GM12875 (cell line): ENCODE measurements around the gene RCL1.

Source experiments
- H3K4me3 ChIP-seq: one replicate; pipeline ENCODE4 v1.5.1; 2011; ENCODE audit warnings: low read depth, low read length, control low read depth
- CTCF ChIP-seq: IDR thresholded peaks from 2 replicates; pipeline ENCODE4 v1.5.1; 2011; ENCODE audit warnings: low read depth, mild to moderate bottlenecking, control low read depth, inconsistent platforms, low read length, moderate library complexity, borderline replicate concordance; ENCODE audit not compliant: insufficient read depth

Gene RCL1

GRCh38 chr9:4864234-4864661 is 71.5 kb downstream of the RCL1 start:
- TF ChIP-seq CTCF, result no peak

DNA sequence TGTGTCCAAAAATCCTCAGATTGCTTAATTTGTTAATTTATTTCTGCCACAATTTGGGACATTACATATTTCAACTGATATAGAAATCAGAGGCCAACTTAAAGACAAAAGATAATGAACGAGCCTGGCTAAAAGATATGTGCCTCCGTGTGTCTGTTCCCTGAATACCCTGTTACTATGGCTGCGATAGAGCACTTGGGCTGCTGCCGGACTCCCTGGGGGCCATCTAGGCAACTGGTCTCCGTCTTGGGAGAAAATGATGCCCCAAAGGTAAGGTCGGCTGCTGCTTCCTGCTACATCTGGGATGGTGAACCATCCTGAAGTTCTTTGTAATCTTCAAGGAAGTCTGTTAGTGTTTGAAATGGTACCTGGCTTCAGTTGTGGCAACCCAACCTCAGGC is 72.0 kb downstream of the RCL1 start:
- H3K4me3 ChIP-seq, result no peak overlapping the region
- TF ChIP-seq CTCF, result no peak

More at GRCh38 chr9:4864234-4864661, 71.5 kb downstream of the RCL1 start:
- H3K4me3 ChIP-seq, result no peak overlapping the region

- no peak overlapping the region for H3K4me3 ChIP-seq
- TF ChIP-seq CTCF, result no peak
These were observed 72.9 kb downstream of the RCL1 start for GRCh38 chr9:4865681-4866080.

- H3K4me3 ChIP-seq, result no peak overlapping the region
- TF ChIP-seq CTCF, result no peak
These were observed 73.7 kb downstream of the RCL1 start for GRCh38 chr9:4866239-4866969.

GRCh38 chr9:4873066-4873465 is 80.3 kb downstream of the RCL1 start:
- TF ChIP-seq CTCF, result no peak
- no peak overlapping the region for H3K4me3 ChIP-seq

DNA sequence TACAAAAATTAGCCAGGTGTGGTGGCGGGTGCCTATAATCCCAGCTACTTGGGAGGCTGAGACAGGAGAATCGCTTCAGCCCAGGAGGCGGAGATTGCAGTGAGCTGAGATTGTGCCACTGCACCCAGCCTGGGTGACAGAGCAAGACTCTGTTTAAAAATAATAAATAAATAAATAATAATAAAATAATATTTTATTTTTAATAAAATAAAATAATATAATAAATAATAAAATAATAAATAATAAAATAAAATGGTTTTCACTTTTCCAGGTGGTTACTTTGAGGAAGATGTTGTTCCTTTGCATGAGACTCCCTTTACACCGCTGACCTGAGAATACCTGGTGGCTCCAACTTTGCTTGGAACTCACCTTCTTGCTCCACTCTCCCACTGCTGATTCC is 82.8 kb downstream of the RCL1 start:
- no peak for TF ChIP-seq CTCF
- no peak overlapping the region for H3K4me3 ChIP-seq

DNA sequence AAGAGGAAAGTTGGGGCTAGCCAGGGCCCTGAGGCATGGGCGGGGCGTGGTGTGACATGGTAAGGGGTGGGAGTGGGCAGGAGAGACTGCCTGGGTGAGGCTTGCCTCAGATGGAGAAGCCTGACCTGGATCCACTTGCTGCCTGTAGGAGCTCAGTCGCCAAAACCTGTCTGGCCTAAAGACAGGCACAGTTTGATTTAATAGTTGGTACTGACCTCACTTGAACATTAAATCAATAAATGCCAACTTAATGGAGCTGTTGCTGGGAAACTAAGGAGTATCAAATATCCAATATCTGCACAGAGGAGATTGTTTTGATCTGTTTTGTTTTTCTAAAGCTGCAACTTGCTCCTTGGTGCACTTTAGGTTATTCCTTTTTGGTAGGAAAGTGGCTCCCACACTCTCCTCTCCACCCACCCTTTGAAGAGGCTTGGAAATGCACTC is 86.4 kb downstream of the RCL1 start:
- no peak overlapping the region for H3K4me3 ChIP-seq
- no peak for TF ChIP-seq CTCF
